ENCODE data around the gene MOB3A.

MOB3A gene

DNA sequence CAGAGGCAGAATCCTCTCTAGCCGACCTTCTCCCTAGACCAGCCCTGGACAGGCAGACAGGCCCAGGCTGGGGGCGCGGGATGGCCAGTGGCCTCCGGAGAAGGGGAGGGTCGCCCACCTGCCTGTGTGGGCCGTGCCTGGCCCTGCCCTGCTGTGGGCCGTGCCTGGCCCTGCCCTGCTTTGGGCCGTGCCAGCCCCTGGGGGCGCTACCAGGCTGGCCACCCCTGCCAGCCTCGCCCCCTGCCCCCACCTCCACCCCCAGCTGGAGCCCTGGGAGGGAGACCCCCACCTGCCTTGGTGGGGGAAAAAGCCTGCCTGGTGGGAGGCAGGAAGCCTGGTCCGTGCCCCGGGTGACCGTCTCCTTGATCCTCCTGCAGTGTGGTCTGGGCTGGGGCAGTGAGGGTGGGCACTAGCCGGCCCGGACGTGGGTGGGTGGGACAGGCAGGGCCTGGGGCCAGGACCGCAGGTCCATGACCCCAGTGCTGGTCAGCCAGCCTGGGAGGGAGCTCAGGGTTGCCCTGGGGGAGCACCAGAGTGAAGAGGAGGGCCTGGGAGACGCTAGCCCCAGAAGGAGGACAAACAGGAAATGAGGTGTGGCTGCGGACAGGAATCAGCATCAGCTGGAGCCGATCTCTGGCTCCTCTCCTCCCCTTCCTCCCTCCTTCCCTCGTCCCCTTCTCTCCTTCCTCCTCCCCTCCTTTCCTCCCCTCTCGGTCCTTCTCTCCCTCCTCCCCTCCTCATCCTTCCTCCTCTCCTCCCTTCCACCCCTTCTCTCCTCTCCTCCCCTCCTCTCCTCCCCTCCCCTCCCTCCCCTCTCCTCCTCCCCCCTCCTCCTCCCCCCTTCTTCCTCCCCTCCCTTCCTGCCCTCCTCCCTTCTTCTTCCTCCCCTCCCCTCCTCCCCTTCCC, 39.9 kb downstream of the MOB3A start:
- no peak for DNase-seq

DNA sequence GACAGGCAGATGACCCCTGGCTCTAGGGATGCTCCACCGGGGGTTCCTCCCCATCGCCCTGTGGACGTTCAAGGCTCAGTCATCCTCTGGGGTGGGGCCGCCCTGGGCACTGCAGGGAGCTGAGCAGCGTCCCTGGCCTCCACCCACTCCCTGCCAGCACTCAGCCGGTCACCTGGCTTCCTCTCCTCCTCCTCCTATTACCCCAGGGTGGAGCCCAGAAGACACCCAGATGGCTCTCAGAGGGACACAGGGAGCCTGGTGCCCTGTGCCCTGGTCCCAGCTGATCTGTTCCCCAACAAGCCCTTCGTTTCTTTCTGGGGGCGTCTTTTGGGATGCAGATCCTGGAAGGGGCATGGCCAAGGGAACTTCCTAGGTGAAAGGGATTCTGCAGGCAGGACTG, 41.4 kb downstream of the MOB3A start:
- DNase-seq = no peak

DNA sequence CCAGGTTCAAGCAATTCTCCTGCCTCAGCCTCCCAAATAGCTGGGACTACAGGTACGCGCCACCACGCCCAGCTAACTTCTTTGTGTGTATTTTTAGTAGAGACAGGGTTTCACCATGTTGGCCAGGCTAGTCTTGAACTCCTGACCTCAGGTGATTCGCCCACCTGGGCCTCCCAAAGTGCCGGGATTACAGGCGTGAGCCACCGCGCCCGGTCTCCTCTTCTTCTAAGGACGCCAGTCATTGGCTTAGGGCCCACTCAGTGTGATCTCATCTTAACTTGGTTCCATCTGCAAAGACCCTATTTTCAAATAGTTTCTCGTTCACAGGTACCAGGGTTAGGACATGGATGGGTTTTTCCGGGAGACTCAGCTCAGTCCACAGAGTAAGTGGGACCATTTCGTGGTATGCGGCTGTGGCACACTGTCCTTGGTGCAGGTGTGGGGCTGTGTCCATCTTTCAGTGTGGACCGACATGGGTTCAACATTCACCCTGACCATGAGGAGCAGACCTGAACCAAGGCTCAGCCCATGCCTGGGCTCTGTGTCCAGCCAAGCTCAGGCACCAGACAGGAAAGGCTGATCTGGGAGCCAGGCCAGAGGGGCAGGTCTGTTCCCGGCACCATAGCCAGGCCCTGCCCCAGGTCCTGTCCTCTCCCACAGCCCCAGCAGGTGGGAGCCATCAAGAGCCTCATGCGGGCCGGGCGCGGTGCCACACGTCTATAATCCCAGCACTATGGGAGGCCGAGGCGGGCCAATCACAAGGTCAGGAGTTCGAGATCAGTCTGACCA, 42.3 kb downstream of the MOB3A start:
- DNase-seq = no peak

DNA sequence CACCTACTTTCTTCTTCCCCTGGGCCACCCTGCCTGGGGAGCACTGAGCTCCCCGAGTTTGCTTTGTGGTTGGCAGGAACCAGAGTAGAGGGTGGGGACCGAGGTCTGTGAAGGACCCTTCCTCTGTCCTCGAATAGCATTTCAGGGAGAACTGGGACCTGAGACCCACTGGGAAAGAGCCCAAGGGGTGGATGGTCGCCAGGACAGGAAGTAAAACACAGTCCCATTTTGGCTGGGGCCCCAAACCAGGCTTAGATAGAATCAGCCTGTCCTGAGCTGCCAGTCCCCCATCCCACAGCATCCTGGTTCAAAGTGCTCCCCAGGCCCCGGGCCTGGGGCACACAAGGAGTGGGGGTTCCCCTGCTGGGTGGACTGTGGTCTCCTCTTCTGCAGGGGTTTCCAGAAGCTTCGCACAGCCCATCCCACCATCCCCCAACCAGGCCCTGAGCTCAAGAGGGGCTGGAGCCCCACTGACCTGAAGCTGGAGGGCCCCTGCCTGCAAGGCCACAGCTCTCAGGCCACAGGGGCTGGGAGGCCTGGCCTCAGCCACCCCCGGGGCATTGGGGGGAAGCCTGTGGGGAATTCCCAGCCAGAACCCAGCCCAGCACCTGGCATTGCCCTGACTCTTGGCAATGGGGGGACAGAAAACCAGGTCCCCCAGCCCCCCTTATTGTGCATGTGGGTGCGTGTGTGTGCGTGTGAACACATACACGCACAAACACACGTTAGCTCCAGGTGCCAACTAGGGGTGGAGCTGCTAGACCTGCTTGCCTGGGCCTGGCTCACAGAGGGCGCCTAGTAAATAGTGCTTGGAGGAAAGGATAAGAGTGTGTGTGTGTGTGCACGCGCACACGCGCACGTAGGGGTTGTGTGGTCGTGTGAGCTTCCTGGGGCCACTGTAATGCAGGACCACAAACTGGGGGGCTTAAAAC, 44.1 kb downstream of the MOB3A start:
- no peak for DNase-seq

DNA sequence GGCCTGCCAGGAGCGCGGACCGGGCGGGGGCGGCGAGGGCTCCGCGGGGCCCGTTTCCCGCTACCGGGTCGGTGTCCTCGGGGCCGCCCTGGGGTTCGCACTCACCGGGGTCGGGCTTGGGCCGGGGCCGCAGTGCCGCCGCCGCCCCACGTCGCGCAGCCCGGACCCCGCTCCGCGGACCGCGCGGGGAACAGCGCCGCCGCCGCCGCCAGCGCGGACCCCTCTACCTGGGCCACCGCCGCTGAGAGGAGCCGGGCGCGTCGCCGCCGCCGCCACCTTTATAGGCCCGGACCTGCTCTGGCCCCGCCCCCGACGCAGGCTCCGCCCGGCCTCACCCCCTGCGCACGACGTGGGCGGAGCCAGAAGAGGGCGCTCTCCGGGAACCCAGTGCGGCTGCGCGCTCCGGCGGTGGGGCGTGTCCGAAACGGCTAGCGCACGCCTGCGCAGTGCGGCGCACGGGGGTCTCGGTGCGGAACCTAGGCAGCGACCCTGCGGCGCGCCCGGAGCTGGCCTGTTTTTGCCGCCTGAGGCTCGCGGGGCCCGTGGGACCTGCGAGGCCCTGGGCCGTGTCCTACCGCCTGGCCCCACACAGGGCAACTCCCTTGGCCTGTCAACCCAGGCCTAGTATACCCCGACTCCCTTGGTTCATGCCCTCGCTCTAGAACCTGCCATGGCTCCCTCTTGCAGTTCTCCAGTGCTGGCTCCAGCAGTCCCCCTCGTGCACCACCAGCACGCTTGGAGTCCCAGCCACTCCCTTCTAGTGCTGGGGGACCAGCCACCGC, 44.9 kb downstream of the MOB3A start, which contains the start of gene MKNK2:
MKNK2 (minus strand) TSS at position 254 of the 782 bp plus-strand sequence. CDS start 393 bp downstream, outside the sequence.
- peak; percentile 74 to 87 for DNase-seq

DNA sequence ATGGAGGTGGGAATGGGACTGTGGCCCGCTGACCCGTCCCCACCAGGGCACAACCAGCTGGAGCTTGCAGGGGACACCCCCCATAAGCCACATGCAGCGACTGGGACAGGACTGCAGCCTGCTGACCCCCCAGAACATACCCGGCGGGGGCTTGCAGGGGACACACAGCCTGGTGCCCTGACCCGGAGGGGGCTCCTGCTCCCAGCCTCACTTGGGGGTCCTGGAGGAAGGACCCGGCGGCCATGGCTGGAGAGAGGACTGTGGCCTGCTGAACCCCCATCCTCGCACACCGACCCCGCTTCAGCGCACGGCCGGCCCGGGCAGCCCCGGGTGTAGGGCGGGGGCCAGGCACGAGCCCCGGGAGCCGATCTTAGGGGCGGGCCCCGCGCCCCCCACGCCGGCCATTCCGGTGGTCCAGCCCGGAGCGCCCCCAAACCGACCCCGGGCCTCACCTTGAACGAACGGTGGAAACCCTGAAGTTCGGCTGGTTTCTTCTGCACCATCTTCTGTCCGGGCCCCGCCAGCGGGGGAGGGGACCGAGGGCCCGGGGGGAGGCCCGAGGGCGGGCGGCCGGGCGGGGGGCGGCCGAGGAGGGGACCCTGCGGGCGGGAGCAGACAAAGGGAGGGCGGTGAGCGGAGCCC, 45.7 kb downstream of the MOB3A start:
- no peak for DNase-seq

DNA sequence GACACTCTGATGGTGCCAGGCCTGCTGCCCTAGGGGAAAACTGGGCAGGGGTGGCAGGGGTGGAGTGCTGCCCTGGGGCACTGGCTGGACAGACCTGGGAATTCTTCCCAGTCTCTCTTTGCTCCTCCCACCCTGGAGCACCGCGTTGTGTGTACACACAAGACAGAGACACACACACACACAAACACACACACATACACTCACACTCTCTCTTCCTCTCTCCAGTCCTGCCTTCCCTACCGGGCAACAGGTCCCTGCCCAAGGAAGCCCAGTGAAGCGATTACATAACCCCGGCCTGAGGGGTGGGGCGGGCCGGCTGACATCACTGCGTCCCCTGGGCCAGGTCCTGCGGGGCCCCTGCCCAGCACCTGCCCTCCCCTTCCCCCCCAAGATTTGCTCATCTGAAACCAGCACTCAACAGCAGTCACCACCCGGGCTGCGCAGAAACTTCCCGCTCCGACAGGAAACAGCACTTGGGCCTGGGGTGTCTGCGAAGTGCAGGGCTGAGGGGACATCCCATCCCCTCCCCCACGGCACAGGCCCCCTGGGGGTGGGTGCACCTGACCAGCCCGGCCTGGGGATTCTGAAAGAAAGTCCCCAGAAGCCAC, 46.3 kb downstream of the MOB3A start:
- no peak for DNase-seq

DNA sequence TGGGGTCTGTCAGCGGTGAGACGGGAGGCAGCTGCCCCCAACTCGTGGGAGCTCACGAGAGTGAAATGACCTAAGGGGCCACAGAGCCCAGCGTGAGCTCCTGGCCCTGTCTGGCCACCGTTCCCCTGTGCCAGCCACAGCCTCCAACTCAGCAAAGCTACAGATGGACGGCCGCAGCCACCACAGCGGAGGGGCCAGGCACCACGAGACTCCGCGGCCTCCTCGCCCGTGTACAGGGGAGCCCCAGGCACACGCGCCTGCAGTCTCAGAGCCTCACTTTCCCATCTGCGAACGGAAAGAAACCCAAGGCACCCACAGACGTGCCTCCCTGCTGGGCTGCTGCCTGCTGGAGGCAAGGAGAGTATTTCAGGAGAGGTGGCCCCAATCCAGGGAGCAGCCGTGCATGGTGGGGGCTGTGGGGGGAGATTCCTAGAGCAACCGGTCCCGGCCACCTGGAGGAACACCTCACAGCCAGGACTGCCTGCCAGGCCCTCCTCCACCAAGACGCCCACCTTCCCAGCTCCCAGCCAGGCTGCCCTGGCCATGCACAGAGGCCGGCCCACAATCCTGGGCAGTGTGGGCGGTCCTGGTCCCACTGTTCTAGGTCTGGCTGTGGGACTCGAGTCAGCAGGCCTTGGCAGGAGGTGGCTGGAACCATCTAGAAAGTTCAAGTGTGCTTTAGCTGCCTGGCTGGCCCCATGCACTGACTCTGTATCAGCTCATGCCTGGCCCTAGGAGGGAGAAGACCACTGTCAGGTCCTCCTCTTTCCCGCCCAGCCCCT, 47.0 kb downstream of the MOB3A start:
- no peak for DNase-seq

DNA sequence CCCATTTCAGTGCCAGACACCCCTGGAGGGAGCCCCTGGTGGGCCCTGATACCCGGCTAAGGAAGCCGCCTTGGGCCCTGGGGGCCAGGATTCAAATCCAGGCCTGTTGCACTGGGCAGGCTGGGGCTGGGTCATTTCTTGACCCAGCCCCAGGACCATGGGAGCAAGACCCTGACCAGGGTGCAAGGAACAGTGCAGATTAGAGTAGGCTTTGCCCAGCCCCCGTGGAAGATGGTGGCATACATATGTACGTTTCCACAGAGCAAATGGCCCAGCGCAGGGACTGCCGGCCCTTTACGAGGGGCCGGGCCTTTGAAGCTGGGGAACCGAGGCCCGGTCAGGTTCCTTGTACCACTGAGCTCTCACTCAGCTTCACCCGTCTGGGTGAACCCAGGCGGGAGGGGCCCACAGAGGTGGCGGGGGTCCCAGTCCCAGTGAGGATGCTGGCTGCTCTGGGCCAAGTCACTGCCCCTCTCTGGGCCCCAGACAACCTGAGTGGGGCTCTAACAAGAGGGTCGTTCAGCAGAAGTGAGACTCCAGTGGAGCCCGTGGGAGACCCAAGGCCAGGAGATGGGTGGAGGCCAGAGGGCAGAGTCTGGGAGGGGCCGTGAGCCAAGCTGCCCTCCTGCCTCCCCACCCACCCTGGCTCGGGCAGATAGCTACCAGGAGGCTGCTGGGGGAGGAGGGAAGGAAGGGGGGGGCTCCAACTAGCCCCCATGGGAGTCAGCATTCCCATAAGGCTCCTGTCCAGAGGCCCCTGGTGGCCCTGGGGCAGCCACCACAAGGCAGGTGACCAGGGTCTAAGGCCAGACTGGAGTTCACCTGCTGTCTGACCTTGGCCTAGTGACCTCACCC, 47.8 kb downstream of the MOB3A start:
- no peak for DNase-seq

DNA sequence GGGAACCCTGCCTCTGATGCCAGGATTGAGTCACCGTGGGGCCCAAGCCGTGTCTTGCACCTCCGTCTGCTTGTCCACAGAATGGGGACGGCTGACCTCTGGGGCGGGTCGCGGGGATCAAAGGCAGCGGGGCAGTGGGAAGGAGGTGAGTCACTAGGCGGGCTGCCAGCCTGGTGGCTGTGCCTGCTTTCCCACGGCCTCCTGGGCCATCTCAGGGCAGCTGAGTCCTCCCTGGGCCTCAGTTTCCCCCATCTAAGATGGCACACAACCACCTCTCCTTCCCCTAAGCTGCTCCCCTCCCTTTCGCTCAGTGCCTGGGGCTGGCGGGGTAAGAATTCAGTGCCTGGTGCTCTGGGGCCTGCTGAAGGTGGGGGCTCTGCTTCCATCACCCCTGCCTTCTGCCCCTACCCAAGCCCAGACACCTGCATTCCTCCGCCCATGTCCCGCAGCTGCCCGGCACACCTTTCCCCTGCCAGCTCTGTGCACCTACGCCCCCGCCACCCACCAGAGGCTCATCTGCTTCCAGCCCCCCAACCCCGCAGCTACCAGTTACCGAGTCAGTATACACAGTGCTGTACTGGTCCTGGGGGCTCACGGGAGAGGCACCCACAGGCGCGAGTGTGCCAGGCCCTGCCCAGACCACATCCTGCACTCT, 48.5 kb downstream of the MOB3A start:
- DNase-seq = no peak

DNA sequence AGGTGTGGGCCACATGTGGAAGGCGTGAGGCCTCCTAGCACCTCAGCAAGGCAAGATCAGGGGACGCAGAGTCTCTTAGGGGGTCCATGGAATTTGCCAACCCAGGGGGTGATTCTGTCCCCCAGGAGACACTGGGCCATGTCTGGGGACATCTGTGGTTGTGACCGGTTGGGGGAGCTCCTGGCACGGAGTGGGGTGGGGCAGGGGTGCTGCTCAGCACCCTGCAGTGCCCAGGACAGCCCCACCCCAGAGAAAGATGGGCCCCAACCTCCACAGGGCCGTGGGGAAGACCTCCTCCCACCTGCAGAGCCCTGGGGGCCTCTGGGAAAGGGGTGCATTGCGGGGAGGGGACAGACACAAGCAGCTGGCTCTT, 49.1 kb downstream of the MOB3A start:
- DNase-seq = no peak

DNA sequence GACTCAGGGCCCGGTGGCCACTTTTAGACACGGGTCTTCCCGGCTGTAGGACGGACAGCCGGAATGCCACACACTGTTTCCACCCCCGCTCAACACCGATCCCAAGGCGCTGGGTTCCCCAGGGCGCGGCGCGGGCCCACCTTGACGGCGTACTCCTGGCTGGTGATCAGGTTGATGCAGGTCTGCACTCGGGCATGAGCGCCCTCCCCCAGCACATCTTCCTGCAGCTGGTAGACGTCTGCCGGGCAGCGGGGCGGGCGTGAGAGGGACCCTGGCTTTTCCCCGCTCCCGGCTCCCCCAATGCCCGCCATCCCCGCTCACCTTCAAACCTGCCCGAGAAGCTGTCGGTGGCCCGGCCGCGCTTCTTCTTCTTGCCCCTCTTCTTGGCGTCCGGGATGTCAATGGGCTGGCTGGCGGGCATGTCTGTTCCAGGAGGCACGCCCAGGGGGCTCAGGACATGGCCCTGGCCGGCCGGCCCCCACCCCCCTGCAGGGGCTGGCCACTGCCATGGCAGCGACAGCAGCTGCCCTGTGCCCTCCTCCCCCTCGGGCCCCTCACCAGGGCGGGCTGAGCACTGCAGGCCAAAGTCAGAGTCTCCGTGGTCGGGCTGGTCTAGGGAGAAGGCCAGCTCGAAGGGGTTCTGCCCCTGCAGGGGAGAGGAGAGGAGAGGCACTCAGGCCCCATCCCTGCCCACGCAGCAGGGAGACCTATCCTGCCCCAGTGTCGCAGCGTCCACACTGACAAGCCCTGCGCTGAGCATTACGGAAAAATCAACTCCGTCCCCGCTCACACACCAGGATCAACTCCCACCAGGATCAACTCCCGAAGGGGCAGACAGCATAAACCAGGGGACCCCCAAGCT, 49.8 kb downstream of the MOB3A start:
- no peak for DNase-seq

DNA sequence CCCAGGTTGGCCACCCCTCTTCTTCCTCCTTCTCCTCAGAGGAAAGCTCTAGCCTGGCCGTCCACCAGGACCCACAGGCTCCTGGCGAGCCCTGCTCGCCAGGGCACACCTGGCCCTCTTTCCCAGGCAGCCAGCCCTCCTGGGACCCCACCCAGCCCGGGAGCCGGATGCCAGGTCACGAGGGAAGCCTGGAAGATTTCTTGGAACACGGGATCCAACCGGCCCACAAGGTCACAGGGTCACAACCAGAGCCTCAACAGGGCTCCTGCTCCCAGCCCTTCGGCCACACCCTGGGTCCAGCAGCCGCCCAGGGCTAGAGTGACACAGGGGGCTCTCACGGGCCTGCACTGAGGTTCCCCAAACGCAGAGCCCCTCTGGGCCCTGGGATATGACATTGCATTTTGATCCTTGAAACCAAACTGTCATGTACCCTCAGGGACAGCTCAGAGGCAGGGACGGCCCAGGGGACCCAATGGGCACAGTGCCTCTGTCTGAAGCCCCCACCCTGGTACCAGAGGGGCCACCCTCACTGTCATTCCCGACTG, 50.6 kb downstream of the MOB3A start:
- no peak for DNase-seq

DNA sequence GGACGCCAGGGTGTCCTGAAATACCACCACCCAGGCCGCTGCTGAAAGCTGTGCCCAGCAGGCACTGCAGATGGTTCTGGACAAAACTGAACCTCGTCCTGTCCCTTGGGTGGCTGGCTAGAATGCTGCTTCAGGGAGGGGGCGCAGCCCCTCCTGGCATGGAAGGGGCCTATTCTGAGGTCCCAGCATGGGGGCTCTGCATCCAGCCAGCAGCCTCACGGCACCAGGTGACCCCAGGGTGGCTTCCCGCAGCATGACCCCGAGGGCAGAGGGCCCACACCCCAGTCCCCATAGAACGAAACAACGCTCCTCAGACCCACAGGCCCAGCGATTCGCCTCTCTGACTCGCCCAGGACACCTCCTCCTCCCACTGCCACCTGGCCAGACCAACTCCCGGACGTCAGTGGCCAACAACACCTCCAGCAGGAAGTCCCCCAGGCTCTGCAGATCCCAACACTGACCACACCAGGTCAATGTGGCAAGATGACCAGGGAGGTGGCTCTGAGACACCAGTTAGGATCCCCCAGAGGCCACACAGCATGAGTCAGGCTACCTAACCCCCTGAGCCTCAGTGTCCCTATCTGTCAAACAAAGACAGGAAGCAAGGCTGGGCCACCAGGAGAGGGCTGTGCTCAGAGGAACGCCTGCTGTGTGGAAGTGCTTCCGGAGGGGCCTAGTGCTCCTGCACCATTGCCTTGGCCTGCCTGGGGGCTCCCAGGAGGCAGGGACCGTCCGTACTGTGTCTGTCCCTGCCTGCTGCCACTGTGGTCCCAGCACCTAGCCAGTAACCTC, 51.2 kb downstream of the MOB3A start:
- no peak for DNase-seq

DNA sequence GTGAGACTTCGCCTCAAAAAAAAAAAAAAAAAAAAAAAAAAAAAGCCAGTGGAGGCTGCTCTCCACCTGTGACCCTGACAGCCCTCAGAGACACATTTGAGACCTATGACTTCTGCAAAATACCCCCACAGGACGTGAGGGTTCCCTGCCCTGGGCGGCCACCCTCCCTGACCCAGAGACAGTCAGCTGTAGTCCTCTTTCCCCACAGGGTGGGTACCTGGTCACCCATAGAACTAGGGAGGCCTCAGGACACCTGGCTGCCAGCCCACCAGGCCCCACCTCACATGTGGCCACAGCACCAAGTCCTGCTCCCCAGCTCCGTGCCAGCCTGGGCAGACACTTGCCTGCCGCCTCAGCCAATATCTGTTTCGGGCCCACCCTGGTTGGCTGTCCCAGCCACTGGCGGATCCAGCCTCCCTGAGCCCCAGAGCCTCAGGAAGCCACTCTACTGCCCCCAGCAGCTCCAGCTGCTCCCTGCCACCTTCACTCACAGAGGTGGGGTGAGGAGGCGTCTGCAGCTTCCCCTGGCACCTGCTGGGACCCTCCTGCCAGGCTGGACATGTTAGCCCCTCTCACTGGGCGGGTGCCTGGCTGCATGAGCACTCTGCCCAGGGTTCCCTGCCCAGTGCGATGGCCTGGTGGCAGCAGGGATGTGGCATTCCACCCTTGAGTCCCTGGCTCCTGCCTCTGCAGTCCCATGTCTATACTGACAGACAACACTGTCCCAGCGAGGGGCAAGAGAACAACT, 52.0 kb downstream of the MOB3A start:
- DNase-seq = no peak

DNA sequence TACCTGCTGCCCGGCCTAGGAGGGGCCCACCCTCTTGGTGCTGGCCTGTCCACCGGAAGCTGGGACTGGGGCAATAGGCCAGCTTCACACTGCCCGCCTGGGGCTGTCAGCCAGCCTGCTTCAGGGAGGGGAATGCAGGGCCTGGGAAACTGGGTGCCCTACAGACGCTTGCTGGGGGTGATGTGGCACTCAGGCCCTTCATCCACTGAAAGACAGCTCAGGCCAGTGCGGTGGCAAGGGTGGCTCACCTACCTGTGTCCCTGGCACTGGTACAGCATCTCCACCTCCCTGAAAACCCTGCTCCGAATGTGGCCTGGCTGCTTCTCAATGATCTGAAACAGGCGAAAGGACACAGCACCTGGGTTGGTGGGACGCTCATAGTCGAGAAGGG, 52.9 kb downstream of the MOB3A start:
- no peak for DNase-seq
